GM18511 (cell line): ENCODE data around the gene GPRIN2.
"Not testable (repeated sequence)": the region's sequence is repeated elsewhere in the genome, so short reads cannot be mapped to it uniquely, and the experiment has no call there.

ENCODE experiments used
- ATAC-seq: cut with Tn5 transposase; IDR thresholded peaks from one replicate; pipeline ENCODE4 v1.9.1; 2021; ENCODE audit warnings: mild to moderate bottlenecking, moderate library complexity; ENCODE audit not compliant: unreplicated experiment

Gene GPRIN2

GRCh38 chr10:46523119-46523961, 33.1 kb downstream of the GPRIN2 start:
- no peak for ATAC-seq

GRCh38 chr10:46522295-46523118, 34.0 kb downstream of the GPRIN2 start:
- ATAC-seq: no peak

- ATAC-seq: no peak
Observed at GRCh38 chr10:46520941-46521340, 35.5 kb downstream of the GPRIN2 start.

- ATAC-seq: no peak
Observed at GRCh38 chr10:46520381-46520780, 36.1 kb downstream of the GPRIN2 start.

- ATAC-seq: no peak
Observed at GRCh38 chr10:46518028-46518725, 38.3 kb downstream of the GPRIN2 start.

GRCh38 chr10:46517541-46517940, 38.9 kb downstream of the GPRIN2 start:
- no peak for ATAC-seq

GRCh38 chr10:46516660-46517416, 39.6 kb downstream of the GPRIN2 start:
- no peak for ATAC-seq

GRCh38 chr10:46515793-46516192, 40.7 kb downstream of the GPRIN2 start:
- no peak for ATAC-seq

- ATAC-seq: no peak
Observed at GRCh38 chr10:46515366-46515765, 41.1 kb downstream of the GPRIN2 start.

- ATAC-seq: no peak
Observed at GRCh38 chr10:46514899-46515298, 41.6 kb downstream of the GPRIN2 start.

- ATAC-seq: no peak
Observed at GRCh38 chr10:46514431-46514861, 42.0 kb downstream of the GPRIN2 start.

GRCh38 chr10:46513333-46513732, 43.1 kb downstream of the GPRIN2 start:
- not testable (repeated sequence) for ATAC-seq

- not testable (repeated sequence) for ATAC-seq
Observed at GRCh38 chr10:46512725-46513124, 43.7 kb downstream of the GPRIN2 start.

- not testable (repeated sequence) for ATAC-seq
Observed at GRCh38 chr10:46512002-46512401, 44.5 kb downstream of the GPRIN2 start.
